OCI-LY3 (cell line): ENCODE results near the gene CAMKK1.

ENCODE experiments used
- H2AFZ ChIP-seq: fragments of 200-600, 300-600 bp; shearing (Covaris generic); 2 replicates; pipeline ENCODE4 v1.6.0; 2014; ENCODE audit warnings: antibody characterized with exemption, low read depth, low read length
- H3K27ac ChIP-seq: fragments of 200-600, 300-600 bp; sonication (generic); 2 replicates; pipeline ENCODE4 v1.5.1; 2014; ENCODE audit warnings: mild to moderate bottlenecking, low read length, moderate library complexity, mixed read lengths
- H3K27me3 ChIP-seq: fragments of 200-600, 300-600 bp; sonication (generic); 2 replicates; pipeline ENCODE4 v1.6.1; 2014; ENCODE audit warnings: low read depth, low read length, mixed read lengths
- H3K36me3 ChIP-seq: fragments of 200-600, 300-600 bp; sonication (generic); replicated peaks from 2 replicates; pipeline ENCODE3; 2014; ENCODE audit warnings: low read depth, low read length, mixed read lengths
- H3K4me1 ChIP-seq: fragments of 300-600, 200-600 bp; sonication (generic); 2 replicates; pipeline ENCODE4 v1.6.1; 2014; ENCODE audit warnings: low read length, mixed read lengths
- H3K4me2 ChIP-seq: fragments of 200-600, 300-600 bp; sonication (generic); 2 replicates; pipeline ENCODE4 v1.6.1; 2014; ENCODE audit warnings: low read length, mixed read lengths
- H3K4me3 ChIP-seq: fragments of 300-600, 200-600 bp; sonication (generic); 2 replicates; pipeline ENCODE4 v1.5.1; 2014; ENCODE audit warnings: antibody characterized with exemption, mild to moderate bottlenecking, low read length, moderate library complexity
- H3K79me2 ChIP-seq: fragments of 300-600, 200-600 bp; shearing (Covaris generic); 2 replicates; pipeline ENCODE4 v1.6.1; 2014; ENCODE audit warnings: mild to moderate bottlenecking, low read length, mixed read lengths
- H3K9ac ChIP-seq: fragments of 300-600, 200-600 bp; shearing (Covaris generic); 2 replicates; pipeline ENCODE4 v1.6.0; 2014; ENCODE audit warnings: mild to moderate bottlenecking, low read length, moderate library complexity
- H3K9me3 ChIP-seq: fragments of 200-600, 300-600 bp; shearing (Covaris generic); 2 replicates; pipeline ENCODE4 v1.6.1; 2014; ENCODE audit warnings: low read length, mixed read lengths; ENCODE audit not compliant: insufficient read depth
- H4K20me1 ChIP-seq: fragments of 200-600, 300-600 bp; sonication (generic); 2 replicates; pipeline ENCODE4 v1.6.1; 2016; ENCODE audit warnings: low read length, mixed read lengths; ENCODE audit not compliant: insufficient read depth
- CTCF ChIP-seq: fragments of 200-600, 300-600 bp; sonication (generic); IDR thresholded peaks from 2 replicates; pipeline ENCODE4 v1.5.1; 2014; ENCODE audit warnings: antibody characterized with exemption, low read length, low read depth
- EZH2phosphoT487 ChIP-seq: fragments of 200-600 bp; shearing (Covaris generic); IDR thresholded peaks from 2 replicates; pipeline ENCODE4 v1.6.1; 2018; ENCODE audit warnings: antibody characterized with exemption, mixed run types, low read depth

CAMKK1 gene

GRCh38 chr17:3921006-3921405, 28.2 kb upstream of the CAMKK1 start:
- no peak overlapping the region for H3K9ac ChIP-seq
- TF ChIP-seq CTCF (no peak), EZH2phosphoT487 (no peak)
- H3K9me3 ChIP-seq: no peaks in the 10 kb centered on the region
- H3K36me3 ChIP-seq: no peaks in the 10 kb centered on the region
- no peak overlapping the region for H2AFZ ChIP-seq
- H3K4me3 ChIP-seq: no peak overlapping the region
- no peak overlapping the region for H3K4me2 ChIP-seq
- no peak overlapping the region for H3K27ac ChIP-seq
- no peaks in the 10 kb centered on the region for H4K20me1 ChIP-seq
- H3K4me1 ChIP-seq: peaks cover 11% of the 10 kb centered on the region
- H3K27me3 ChIP-seq: no peaks in the 10 kb centered on the region
- H3K79me2 ChIP-seq: no peaks in the 10 kb centered on the region

GRCh38 chr17:3919123-3919624, 26.3 kb upstream of the CAMKK1 start:
- Histone ChIP-seq H3K27me3 (no peaks in the 10 kb centered on the region), H3K36me3 (no peaks in the 10 kb centered on the region), H3K9ac (no peak overlapping the region), H2AFZ (no peak overlapping the region), H3K4me2 (no peak overlapping the region), H3K9me3 (no peaks in the 10 kb centered on the region), H3K79me2 (no peaks in the 10 kb centered on the region), H3K27ac (no peak overlapping the region), H3K4me1 (peaks cover 25% of the 10 kb centered on the region), H4K20me1 (no peaks in the 10 kb centered on the region), H3K4me3 (no peak overlapping the region)
- no peak for TF ChIP-seq CTCF
- TF ChIP-seq EZH2phosphoT487: no peak

- Histone ChIP-seq H3K9ac (no peak overlapping the region), H3K4me1 (peaks cover 30% of the 10 kb centered on the region), H3K4me3 (no peak overlapping the region), H3K79me2 (no peaks in the 10 kb centered on the region), H3K27ac (no peak overlapping the region), H3K27me3 (no peaks in the 10 kb centered on the region), H3K36me3 (no peaks in the 10 kb centered on the region), H3K4me2 (no peak overlapping the region), H4K20me1 (no peaks in the 10 kb centered on the region), H3K9me3 (no peaks in the 10 kb centered on the region), H2AFZ (no peak overlapping the region)
- no peak for TF ChIP-seq EZH2phosphoT487
- no peak for TF ChIP-seq CTCF
Observed at GRCh38 chr17:3918372-3919122, 25.7 kb upstream of the CAMKK1 start.

GRCh38 chr17:3917391-3917931, 24.6 kb upstream of the CAMKK1 start:
- no peaks in the 10 kb centered on the region for H3K36me3 ChIP-seq
- no peak overlapping the region for H3K4me3 ChIP-seq
- H3K9me3 ChIP-seq: no peaks in the 10 kb centered on the region
- H3K4me1 ChIP-seq: peaks cover 33% of the 10 kb centered on the region
- H3K27ac ChIP-seq: no peak overlapping the region
- no peak overlapping the region for H2AFZ ChIP-seq
- H3K79me2 ChIP-seq: no peaks in the 10 kb centered on the region
- no peak overlapping the region for H3K9ac ChIP-seq
- no peaks in the 10 kb centered on the region for H4K20me1 ChIP-seq
- H3K4me2 ChIP-seq: no peak overlapping the region
- no peaks in the 10 kb centered on the region for H3K27me3 ChIP-seq
- no peak for TF ChIP-seq EZH2phosphoT487
- TF ChIP-seq CTCF: no peak
